Stimulated activated CD4-positive, alpha-beta T cell treated with anti-CD3 and anti-CD28 coated beads, Interleukin-4, amount 100 ng/mL, for 4 hours (primary cell): ENCODE measurements around the gene TSPAN32.

Experiments
- DNase-seq, 2 experiments: peaks; one replicate each; pipeline ENCODE4 v3.0.0-alpha.2; 2020

TSPAN32 gene

DNA sequence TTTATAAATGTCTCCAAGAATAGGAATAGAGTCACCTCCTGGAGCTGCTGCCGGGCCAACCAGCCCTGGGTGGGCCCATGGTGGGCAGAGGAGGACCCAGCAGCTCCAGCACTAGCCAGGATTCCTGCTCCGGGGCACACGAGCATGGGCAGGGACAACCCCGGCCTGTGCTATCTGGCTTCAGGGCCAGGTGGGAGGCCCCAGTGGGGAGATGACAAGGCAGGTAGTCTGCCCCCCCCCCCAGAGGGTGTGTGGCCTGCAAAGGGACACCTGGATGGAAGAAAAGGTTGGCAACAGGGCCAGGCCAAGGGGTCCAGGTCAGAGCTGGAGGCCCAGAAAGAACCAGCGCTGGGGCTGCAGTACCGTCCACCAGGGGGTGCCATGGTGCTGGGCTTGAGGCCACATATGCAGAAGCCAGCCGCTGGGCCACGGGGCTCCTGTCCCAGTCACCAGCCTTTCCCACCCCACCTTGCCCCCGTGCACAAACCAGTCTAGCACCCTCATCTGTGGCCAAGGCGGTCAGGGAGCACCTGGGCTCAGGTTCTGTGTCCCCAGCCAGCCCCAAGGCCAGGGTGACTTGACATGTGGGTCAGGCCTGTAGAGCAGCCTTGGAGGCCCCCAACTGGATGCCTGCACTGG, 3.4 kb downstream of the TSPAN32 start:
- peak; percentile 71 to 85 for DNase-seq

DNA sequence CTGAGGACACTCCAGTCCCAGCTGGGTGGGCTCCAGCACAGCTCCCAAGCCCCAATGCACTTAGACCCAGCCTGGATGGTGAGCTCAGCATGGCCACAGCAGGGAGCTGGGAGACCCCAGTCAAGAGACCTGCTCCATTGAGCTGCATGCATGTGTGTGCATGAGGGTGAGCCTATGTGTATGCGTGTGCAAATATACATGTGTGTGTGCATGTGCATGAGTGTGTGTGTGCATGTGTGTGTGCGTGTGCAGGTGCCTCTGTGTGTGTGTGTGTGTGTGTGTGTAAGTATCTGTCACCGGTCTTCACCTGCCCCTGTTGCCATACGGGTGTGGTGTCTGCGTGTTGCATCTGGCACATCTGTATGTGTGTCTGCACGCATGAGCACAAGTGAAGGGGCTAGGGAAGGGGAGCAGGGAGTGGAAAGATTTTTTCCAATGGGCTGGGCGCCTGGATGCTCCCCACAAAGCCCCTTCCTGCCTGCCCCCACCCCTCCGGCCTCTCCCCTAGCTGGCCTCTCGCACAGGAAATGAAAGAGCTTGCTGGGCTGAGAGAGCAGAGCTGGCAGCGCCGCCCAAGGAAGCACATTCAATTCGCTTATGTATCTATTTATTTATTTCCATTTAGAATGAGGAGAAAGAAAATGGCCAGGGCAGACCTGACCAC, 4.1 kb downstream of the TSPAN32 start:
- no peak for DNase-seq

GRCh38 chr11:2306452-2306823, 4.6 kb downstream of the TSPAN32 start:
- no peak for DNase-seq

GRCh38 chr11:2306877-2307500, 5.2 kb downstream of the TSPAN32 start:
- no peak for DNase-seq

DNA sequence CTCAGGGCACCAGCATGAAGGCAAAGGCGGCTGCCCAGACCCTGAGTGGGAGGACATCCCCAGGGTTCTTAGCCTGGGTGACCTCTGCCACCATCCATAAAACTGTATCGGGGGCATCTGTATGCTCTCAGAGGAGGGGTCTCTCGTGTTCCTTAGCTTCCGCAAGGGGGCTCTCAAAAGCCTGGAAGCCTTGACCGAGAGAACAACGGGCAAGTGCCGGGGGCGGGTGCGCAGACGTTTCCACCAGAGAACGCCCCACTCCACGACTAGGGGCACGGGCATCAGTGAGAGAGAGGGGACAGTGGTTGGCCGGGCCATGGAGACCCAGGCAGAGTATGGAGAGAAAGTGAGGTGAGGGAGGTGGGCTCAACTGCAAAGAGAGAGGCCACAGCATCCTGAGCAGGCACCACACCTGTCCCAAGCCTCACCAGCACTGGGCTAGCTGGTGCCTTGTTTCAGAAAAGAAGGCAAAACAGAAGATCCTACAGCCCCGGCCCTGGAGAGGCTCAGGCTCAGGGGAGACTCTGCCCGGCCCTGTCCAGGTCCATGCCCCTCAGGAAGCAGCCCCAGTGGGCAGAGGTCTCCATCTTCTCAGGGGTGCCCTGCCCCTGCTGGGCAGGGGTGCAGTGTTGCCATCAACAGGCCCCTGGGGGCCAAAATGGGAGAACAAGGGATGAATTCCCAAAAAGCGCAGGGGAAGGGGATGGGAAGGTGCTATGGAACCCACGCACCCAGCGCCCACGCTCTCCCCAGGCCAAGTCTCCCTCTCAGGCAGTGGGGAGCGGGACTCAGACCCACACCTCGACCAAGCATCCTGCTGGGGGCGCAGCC, 5.9 kb downstream of the TSPAN32 start:
- no peak for DNase-seq

DNA sequence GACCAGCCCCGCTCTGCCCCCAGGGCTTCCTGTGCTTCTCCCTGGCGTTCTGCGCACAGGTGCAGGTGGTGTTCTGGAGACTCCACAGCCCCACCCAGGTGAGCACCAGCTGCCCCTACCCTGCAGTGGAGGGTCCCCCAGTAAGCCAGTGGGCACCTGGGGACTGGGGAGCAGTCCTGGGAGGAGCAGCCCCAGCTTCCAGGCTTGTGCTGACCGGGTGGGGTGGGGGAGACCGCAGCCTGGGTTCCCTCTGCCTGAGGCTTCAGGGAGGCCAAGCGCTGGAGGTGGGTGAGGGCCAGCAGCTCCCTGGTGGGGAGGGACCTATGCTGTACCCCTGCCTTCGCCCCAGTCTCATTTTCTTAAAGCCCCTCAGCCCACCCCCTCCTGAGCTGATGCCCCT, 6.9 kb downstream of the TSPAN32 start:
- no peak for DNase-seq

- DNase-seq, result no peak
Measured at GRCh38 chr11:2309251-2310072, 7.6 kb downstream of the TSPAN32 start.

GRCh38 chr11:2310073-2310785, 8.4 kb downstream of the TSPAN32 start:
- DNase-seq, result no peak

DNA sequence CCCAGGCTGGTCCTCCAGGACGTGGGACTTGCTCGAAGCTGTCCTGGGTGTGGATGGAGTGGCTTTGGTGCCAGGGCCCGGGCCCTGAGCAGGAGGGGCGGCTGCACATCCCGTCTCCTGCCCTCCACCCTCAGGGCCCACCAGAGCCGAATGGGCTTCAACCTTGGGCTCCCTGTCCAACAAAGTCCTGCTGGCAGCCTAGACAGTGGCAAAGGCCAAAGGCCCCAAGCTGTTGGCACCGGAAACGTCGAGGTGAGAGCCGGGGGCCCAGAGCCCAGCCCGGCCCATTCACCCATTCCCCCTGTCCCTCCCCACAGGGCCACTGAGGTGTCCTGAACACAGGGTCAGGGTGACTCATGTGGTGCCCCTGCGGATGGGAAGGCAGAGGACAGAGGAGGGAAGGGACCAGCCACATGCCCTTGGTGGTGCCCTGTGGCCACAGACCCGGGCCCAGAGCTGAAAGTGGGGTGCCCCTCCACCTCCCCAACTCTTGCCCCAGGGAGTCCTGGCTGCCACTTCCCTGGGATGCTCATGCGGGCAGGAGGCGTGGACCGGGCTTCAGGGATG, 9.1 kb downstream of the TSPAN32 start:
- DNase-seq, result no peak

- DNase-seq, result no peak
Measured at GRCh38 chr11:2311353-2312133, 9.7 kb downstream of the TSPAN32 start.

DNA sequence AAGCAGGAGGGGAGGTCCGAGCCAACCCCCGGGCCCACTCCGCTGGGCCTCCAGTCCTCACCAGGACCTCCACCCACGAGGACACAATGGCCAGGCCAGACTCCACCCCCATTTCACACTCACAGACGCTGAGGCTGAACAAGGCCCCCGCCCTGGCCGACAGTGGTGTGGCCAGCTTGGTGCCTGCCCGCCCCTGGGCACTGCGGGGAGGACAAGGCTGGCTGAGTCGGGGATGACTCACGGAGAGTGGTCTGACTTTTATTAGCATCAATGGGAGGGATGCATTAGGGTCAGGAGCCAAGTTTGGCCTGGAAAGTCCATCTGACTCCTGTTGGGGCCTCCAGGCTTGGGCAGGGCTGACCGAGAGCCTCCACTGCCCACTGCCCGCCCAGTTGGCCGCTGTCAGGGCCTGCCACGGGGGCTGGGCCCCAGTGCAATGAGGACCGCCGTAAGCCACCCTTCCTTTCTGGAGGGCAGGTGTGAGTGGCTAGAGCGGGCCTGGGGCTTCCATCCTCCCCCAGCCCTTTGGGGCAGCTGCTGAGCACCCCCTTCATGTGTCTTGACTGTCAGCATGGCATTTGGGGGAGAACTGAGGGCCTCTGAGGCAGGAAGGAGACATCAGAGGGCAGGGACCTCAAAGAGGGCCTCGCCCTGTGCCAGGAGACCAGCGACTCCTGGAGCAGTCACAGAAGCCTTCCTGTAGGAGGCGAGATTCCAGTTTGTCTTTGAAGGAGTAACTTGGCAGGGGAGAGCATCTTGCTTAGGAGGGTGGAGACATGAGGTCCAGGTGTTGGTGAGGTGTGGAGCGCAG, 10.6 kb downstream of the TSPAN32 start:
- DNase-seq, result no peak

GRCh38 chr11:2313051-2313951, 11.5 kb downstream of the TSPAN32 start:
- no peak for DNase-seq

- DNase-seq, result no peak
Measured at GRCh38 chr11:2314136-2314524, 12.3 kb downstream of the TSPAN32 start.

DNA sequence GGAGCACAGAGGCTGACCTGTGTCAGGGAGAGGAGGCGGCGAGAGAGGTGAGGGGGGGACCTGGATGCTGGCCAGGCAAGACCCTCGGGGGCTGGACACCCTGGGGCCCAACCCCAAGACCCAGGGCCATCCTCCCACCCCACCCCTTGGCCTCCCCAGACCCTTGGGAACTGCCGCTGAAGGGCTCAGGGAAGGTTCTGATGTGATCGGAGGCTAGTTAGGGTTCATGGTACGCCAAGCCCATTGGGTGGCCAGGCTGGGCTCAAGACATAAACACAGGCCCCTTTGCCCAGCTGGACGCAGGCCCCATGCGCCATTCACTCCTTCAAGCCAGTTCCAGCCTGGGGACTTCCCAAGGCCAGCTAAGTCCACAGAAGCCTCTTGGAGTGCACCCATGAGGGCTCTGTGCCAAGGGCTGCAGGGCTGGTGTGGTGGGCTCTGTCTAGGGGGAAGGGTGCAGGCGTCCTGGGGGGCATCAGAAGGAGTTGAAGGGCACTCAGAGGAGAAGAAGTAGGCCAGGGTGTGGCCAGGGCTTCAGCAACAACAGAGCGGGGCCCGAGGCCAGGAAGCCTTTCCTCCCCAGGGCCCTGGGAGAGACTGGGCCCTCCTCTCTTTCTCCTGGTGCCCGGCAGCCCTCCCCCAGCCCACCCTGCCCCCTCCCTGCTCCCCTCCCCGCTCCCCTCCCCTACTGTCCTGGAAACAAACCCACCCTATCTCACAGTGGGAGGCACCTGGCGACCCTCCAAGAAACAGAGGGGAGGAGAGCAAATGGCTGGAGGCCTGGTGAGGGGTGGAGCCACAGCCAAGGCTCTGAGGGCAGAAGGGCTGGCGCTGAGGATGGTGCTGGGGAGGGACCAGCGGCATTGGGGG, 12.9 kb downstream of the TSPAN32 start:
- no peak for DNase-seq

- DNase-seq, result no peak
Measured at GRCh38 chr11:2315395-2316168, 13.8 kb downstream of the TSPAN32 start.

- no peak for DNase-seq
Measured at GRCh38 chr11:2316169-2316962, 14.6 kb downstream of the TSPAN32 start.
